HG03139 (cell line): Measurements from ENCODE around the gene ZSWIM8.
A peak's percentile ranks its signal among the peaks of the same experiment; 100 is the strongest.
"Not testable (repeated sequence)": the region's sequence is repeated elsewhere in the genome, so short reads cannot be mapped to it uniquely, and the experiment has no call there.

Experiments
- ATAC-seq: cut with Tn5 transposase; IDR thresholded peaks from one replicate; pipeline ENCODE4 v1.9.1; 2021; ENCODE audit not compliant: unreplicated experiment

ZSWIM8 gene

DNA sequence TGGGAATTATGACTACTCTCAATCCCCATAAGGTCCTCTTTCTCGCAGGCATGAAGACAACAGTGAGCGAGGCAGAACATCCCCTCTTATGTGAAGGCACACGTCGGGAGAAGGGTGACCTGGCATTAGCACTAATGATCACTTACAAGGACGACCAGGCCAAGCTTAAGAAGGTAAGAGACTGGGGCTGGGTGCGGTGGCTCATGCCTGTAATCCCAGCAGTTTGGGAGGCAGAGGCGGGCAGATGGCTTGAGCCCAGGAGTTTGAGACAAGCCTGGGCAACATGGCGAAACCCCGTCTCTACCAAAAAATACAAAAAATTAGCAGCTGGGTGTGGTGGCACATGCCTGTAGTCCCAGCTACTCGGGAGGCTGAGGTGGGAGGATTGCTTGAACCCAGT is 10.1 kb downstream of the ZSWIM8 start:
- ATAC-seq: not testable (repeated sequence)

DNA sequence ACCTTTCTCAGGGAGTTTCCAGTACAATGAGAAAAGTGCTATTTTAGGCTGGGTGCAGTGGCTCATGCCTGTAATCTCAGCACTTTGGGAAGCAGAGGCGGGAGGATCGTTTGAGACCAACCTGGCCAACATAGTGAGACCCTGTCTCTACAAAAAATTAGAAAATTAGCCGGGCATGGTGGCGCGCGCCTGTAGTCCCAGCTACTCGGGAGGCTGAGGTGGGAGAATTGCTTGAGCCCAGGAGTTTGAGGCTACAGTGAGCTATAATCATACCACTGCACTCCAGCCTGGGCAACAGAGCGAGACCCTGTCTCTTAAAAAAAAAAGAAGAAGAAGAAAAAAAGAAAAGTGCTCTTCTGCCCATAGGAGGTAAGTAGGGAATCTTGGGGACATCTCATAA is 10.6 kb downstream of the ZSWIM8 start:
- not testable (repeated sequence) for ATAC-seq

DNA sequence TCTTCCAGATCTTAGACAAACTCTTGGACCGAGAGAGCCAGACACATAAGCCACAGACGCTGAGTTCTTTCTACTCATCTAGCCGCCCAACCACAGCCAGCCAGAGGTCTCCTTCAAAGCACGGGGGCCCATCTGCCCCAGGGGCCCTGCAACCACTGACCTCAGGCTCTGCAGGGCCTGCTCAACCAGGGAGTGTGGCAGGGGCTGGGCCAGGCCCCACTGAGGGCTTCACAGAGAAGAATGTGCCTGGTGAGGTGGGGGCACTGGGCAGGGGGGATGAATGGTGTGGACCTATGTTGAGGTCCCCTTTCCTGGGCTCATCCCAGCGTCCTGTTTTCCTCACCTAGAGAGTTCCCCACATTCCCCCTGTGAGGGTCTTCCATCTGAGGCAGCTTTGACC is 11.4 kb downstream of the ZSWIM8 start:
- ATAC-seq: no peak

GRCh38 chr10:73797324-73798025 is 12.1 kb downstream of the ZSWIM8 start:
- no peak for ATAC-seq

GRCh38 chr10:73798087-73798486 is 12.7 kb downstream of the ZSWIM8 start:
- no peak for ATAC-seq

GRCh38 chr10:73798927-73799560 is 13.6 kb downstream of the ZSWIM8 start:
- ATAC-seq: no peak

GRCh38 chr10:73799899-73800559 is 14.6 kb downstream of the ZSWIM8 start:
- no peak for ATAC-seq

DNA sequence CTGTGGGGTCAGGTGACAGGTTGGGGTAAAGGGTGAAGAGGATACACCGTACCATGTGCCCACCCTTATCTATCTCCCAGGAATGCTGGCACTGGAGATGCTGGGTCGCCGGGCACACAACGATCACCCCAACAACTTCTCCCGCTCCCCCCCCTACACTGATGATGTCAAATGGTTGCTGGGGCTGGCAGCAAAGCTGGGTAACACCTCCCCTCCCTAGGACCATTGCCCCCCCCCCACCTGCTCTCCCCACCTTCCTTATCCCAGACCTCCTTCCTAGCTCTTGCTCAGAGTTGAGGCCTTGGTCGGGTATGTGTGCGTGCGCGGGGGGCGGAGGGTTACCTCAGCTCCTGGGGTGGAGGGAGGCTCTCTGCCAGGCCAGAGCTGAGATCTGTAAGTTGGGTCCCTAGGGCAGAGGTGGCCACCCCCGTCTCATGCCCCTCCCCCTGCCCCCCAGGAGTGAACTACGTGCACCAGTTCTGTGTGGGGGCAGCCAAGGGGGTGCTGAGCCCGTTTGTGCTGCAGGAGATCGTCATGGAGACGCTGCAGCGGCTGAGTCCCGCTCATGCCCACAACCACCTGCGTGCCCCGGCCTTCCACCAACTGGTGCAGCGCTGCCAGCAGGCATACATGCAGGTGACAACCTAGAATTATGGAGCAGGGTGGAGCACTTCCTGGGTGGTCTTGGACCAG is 15.3 kb downstream of the ZSWIM8 start:
- no peak for ATAC-seq

DNA sequence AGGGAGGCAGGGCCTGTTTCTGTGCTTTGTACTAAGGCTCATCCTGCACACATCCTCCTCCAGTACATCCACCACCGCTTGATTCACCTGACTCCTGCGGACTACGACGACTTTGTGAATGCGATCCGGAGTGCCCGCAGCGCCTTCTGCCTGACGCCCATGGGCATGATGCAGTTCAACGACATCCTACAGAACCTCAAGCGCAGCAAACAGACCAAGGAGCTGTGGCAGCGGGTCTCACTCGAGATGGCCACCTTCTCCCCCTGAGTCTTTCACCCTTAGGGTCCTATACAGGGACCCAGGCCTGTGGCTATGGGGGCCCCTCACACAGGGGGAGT is 15.8 kb downstream of the ZSWIM8 start:
- no peak for ATAC-seq

GRCh38 chr10:73802276-73802991 is 17.0 kb downstream of the ZSWIM8 start:
- ATAC-seq: no peak

GRCh38 chr10:73803680-73804286 is 18.4 kb downstream of the ZSWIM8 start:
- no peak for ATAC-seq

GRCh38 chr10:73806176-73806950 is 21.0 kb downstream of the ZSWIM8 start:
- no peak for ATAC-seq

DNA sequence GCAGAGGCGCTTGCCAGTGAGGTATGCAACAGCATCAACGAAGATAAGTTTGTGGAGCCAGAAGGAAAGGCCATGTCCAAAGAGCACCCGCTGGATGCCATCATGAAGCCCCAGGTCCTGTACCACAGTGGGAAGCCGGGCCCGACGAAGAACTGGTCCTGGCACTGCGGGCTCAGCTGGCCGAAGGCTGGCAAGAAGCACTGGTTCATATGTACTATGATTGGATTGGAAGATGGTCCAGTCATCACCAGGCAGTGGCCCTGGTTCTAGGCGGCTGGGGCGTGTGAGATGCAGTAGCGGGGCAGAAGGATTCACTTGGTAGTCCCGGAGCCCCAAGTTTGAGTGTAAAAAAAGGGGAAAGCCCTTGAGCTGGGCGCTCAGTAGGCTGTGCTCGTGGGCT is 22.1 kb downstream of the ZSWIM8 start:
- ATAC-seq: no peak

GRCh38 chr10:73808021-73808815 is 22.8 kb downstream of the ZSWIM8 start:
- no peak for ATAC-seq

- no peak for ATAC-seq
These were observed 23.8 kb downstream of the ZSWIM8 start for GRCh38 chr10:73809061-73809818.

DNA sequence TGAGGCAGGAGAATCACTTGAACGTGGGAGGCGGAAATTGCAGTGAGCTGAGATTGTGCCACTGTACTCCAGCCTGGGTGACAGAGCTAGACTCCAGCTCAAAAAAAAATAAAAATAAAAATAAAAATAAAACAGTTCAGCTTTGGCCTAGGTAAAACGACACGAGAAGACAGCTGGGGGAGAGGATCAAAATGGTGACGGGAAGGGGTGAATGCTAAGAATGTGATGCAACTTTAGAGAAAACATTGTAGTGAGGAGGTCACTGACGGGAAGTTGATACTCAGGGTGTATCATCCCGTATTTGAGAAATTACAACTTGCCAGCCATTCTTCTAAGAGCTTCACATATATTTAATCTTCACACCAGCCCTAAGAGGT is 24.9 kb downstream of the ZSWIM8 start:
- ATAC-seq: no peak

- ATAC-seq: peak; percentile 23
These were observed 25.5 kb downstream of the ZSWIM8 start for GRCh38 chr10:73810735-73811465.

DNA sequence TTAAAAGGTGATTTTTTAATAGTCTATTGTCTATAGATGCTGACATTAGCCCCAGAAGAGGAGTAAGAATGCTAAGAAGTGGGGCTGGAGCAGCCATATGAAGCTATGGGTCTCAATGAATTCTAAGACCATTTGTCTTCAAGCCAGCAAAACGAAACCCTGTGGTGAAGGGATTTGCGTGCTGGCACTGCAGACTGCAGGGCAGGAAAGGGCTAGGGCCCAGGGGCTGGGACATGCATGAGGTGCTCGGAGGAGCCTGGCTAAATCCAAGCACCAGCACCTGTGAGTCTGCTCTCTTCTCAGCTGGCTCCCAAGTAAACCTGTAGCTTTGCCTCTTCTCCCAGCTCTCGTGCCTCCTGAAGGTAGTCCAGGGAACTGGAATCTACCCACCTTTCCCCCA is 27.3 kb downstream of the ZSWIM8 start:
- ATAC-seq: no peak
